Caco-2 (cell line): Measurements from ENCODE around the gene SIK2. TPM values are rescaled to one million over a fixed set of nuclear protein-coding genes. Genes with fewer than 3 reads are reported as not detected.

ENCODE experiments used
- BruUV-seq: library from RNA; stranded (reverse); fragments of 400-500 nt; replicated peaks from 2 replicates; lab custom pipeline; 2021; lab: Mats Ljungman, UMichigan
- CTCF ChIA-PET: fragments of 300-600 bp; sonication (Branson Sonifier 250); formaldehyde crosslinking; loops from one replicate; lab custom pipeline; 2022; ENCODE audit warnings: antibody characterized with exemption; lab: Charles Lee
- POLR2A ChIA-PET: fragments of 300-600 bp; sonication (Branson Sonifier 250); formaldehyde crosslinking; loops from one replicate; lab custom pipeline; 2022; ENCODE audit warnings: antibody characterized with exemption; lab: Charles Lee
- DNase-seq, 2 experiments: peaks; one replicate each; pipeline versions ENCODE4 v3.0.0 to v3.0.0-alpha.2; 2020 to 2022
- H3K27me3 ChIP-seq: replicated peaks from 2 replicates; pipeline ENCODE4 v1.6.0; 2011; ENCODE audit warnings: low read length; ENCODE audit not compliant: control insufficient read depth, insufficient read depth
- H3K36me3 ChIP-seq: 2 replicates; pipeline ENCODE4 v1.5.1; 2011; ENCODE audit warnings: low read length; ENCODE audit not compliant: control insufficient read depth, insufficient read depth
- H3K4me1 ChIP-seq: fragments of 250-450 bp; sonication (Bioruptor Pico); 2 replicates; pipeline ENCODE4 v1.5.1; 2020; ENCODE audit warnings: mild to moderate bottlenecking
- H3K4me3 ChIP-seq: 2 replicates; pipeline ENCODE4 v1.5.1; 2011; ENCODE audit warnings: low read depth, mild to moderate bottlenecking, control low read depth, low read length
- H3K9me3 ChIP-seq: fragments of 250-450 bp; sonication (Bioruptor Pico); 2 replicates; pipeline ENCODE4 v1.5.1; 2020; ENCODE audit warnings: mild to moderate bottlenecking, moderate library complexity
- H3K27ac Mint-ChIP-seq: one replicate; pipeline ENCODE4 v1.8.0; 2022; ENCODE audit warnings: mixed read lengths; ENCODE audit not compliant: unreplicated experiment
- H3K27me3 Mint-ChIP-seq: one replicate; pipeline ENCODE4 v1.8.0; 2022; ENCODE audit warnings: mixed read lengths; ENCODE audit not compliant: insufficient read depth, unreplicated experiment
- H3K36me3 Mint-ChIP-seq: one replicate; pipeline ENCODE4 v1.8.0; 2022; ENCODE audit warnings: mild to moderate bottlenecking, mixed read lengths; ENCODE audit not compliant: insufficient read depth, unreplicated experiment
- H3K4me1 Mint-ChIP-seq: one replicate; pipeline ENCODE4 v1.8.0; 2022; ENCODE audit warnings: low read depth, mixed read lengths; ENCODE audit not compliant: unreplicated experiment
- H3K4me3 Mint-ChIP-seq: one replicate; pipeline ENCODE4 v1.8.0; 2022; ENCODE audit warnings: mild to moderate bottlenecking, moderate library complexity, mixed read lengths; ENCODE audit not compliant: unreplicated experiment
- H3K9me3 Mint-ChIP-seq: one replicate; pipeline ENCODE4 v1.8.0; 2022; ENCODE audit warnings: mixed read lengths; ENCODE audit not compliant: unreplicated experiment
- CTCF ChIP-seq, 2 experiments: fragments of 200-600 bp in 1 of 2; IDR thresholded peaks; 1 replicate in 1 of 2; 2 replicates in 1 of 2; pipeline versions ENCODE4 v1.5.1 to v1.8.0; 2011 to 2022; ENCODE audit warnings: antibody characterized with exemption in 1 of 2, control low read depth in 1 of 2, inconsistent platforms in 1 of 2, low read depth in 1 of 2, low read length in 1 of 2, mild to moderate bottlenecking in 1 of 2, moderate library complexity in 1 of 2; ENCODE audit not compliant: insufficient read depth in 1 of 2, severe bottlenecking in 1 of 2, unreplicated experiment in 1 of 2
- intact Hi-C: fragments of 100-400 bp; cut with micrococcal nuclease; formaldehyde crosslinking; loops from one replicate; pipeline ENCODE4 v1.10.0; 2022; ENCODE audit not compliant: unreplicated experiment
- total RNA-seq: library from RNA; stranded (reverse); gene quantifications from 2 replicates; pipeline ENCODE4 v1.2.3, GENCODE V29; 2022

SIK2 gene
- total RNA-seq, 1 experiment from 2014 or later, result 40.2 TPM

DNA sequence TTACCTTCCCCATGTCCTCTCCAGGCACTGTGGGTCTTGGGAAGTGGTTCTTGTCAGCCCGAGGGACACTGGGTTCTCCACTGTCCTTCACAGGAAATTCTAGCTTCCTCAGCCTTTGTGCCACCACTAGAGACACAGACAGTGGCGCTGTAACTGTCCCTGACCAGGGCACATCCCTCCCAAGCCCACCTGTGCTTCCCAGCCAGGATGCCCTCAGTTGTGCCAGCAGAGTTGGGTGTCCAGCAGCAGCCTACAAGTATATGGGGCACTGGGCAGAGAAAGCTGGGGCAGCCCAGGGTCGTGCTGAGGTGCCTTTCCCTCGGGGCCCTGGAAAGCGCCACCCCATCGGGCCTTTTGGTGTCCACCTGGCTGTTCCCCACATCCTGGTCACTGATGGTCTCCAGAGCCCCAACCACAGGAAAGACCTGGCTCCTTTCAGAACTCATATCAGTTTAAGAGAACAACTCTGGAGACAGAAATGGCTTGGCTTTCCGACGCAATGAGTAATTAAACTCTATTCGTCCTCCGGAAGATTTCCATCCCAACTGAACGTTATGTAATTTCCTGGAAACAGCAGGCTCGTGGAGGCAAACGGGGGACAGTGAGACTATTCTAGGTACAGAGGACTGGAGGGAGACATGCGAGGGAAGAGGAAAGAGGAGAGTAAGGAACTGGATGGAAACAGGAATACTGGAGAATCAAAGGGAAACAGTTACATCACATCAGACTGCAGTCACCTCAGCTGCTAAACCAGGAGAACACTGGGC, 135.4 kb downstream of the SIK2 start:
- no TSS peak for BruUV-seq
- peaks cover 13% of the 10 kb centered on the region for H3K4me1 ChIP-seq
- Mint-ChIP-seq H3K27ac (peak overlapping the region; percentile 29), H3K4me1 (peaks cover 13% of the 10 kb centered on the region), H3K4me3 (no peak overlapping the region), H3K9me3 (no peaks in the 10 kb centered on the region), H3K36me3 (peaks cover 66% of the 10 kb centered on the region), H3K27me3 (no peaks in the 10 kb centered on the region)
- H3K9me3 ChIP-seq, result no peaks in the 10 kb centered on the region
- intact Hi-C loops, result loop anchor here (1.0 to 2.0 kb wide), 3 partner anchors 29 to 104 kb away; partner anchors contain the start of gene PPP2R1B
- no peak overlapping the region for H3K4me3 ChIP-seq
- no peak for DNase-seq
- CTCF ChIA-PET, result no interaction called here
- no peak for TF ChIP-seq CTCF (IDR thresholded peaks at IDR 0.05; ENCODE audit: insufficient read depth in 1 of 2, low read depth in 1 of 2, low read length in 1 of 2, severe bottlenecking in 1 of 2, unreplicated experiment in 1 of 2)
- peaks cover 3% of the 10 kb centered on the region for H3K36me3 ChIP-seq
- POLR2A ChIA-PET, result interaction anchor here (1.1 kb wide), 1 partner anchor 114 kb away, joined by 3 read pairs; no protein-coding TSS in a partner anchor
- no peaks in the 10 kb centered on the region for H3K27me3 ChIP-seq

DNA sequence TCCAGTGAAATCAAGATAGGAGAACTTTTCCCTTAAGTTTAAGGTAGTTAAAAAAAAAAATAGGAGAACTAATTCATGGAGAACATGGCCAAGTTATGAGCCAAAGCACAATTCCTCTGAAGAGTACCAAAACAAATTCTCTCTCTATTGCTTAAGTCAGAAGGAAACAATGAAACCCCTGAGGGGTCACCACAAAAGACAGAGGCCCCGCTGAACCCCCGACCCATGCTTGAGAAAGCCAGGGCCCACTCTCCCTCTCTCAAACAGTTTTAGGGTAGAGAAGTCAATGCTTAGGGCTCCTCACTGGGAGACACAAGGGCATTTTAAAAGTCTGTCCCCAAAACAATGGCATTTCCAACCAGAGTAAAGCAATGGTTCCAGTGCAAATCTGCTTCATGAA, 137.1 kb downstream of the SIK2 start:
- no peak for TF ChIP-seq CTCF (IDR thresholded peaks at IDR 0.05; ENCODE audit: insufficient read depth in 1 of 2, low read depth in 1 of 2, low read length in 1 of 2, severe bottlenecking in 1 of 2, unreplicated experiment in 1 of 2)
- no peaks in the 10 kb centered on the region for H3K27me3 Mint-ChIP-seq
- Histone ChIP-seq H3K27me3 (no peaks in the 10 kb centered on the region), H3K4me3 (no peak overlapping the region), H3K9me3 (no peaks in the 10 kb centered on the region), H3K4me1 (peaks cover 13% of the 10 kb centered on the region), H3K36me3 (peaks cover 3% of the 10 kb centered on the region)
- no peaks in the 10 kb centered on the region for H3K9me3 Mint-ChIP-seq
- no peak overlapping the region for H3K27ac Mint-ChIP-seq
- ChIA-PET POLR2A (no interaction called here), CTCF (no interaction called here)
- BruUV-seq, result no TSS peak
- H3K36me3 Mint-ChIP-seq, result peaks cover 66% of the 10 kb centered on the region
- no peak overlapping the region for H3K4me3 Mint-ChIP-seq
- peaks cover 13% of the 10 kb centered on the region for H3K4me1 Mint-ChIP-seq
- no peak for DNase-seq
- intact Hi-C loops, result loop anchor here (2.0 kb wide), 2 partner anchors 28 to 38 kb away; partner anchors contain the start of gene PPP2R1B

DNA sequence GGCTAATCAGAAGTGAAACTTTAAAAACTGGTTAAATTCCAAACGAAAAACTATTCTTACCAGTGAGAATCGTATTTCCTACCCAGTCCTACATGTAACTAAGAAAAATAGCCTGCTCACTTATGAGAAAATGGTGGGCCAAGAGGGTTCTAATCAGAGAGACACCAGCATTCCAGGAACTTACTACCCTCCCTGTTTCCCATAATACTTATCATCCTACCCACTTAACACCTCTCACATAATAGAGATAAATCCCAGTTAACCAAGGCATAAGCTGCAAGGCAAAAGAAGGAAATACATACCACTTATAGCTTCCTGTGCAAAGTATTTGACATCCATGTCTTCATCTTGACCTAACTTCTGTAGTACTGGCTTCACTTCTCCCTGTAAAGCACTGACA, 139.5 kb downstream of the SIK2 start:
- ChIA-PET POLR2A (no interaction called here), CTCF (no interaction called here)
- Mint-ChIP-seq H3K36me3 (peaks cover 71% of the 10 kb centered on the region), H3K27me3 (no peaks in the 10 kb centered on the region), H3K9me3 (no peaks in the 10 kb centered on the region), H3K4me1 (peaks cover 13% of the 10 kb centered on the region), H3K4me3 (no peak overlapping the region), H3K27ac (no peak overlapping the region)
- no peak for TF ChIP-seq CTCF (IDR thresholded peaks at IDR 0.05; ENCODE audit: insufficient read depth in 1 of 2, low read depth in 1 of 2, low read length in 1 of 2, severe bottlenecking in 1 of 2, unreplicated experiment in 1 of 2)
- Histone ChIP-seq H3K36me3 (peaks cover 5% of the 10 kb centered on the region), H3K4me1 (peaks cover 13% of the 10 kb centered on the region), H3K4me3 (no peak overlapping the region), H3K9me3 (no peaks in the 10 kb centered on the region), H3K27me3 (no peaks in the 10 kb centered on the region)
- intact Hi-C loops, result no loop called here
- BruUV-seq, result no TSS peak
- DNase-seq, result no peak
